ENCODE results near the gene NOL12.

GRCh38 chr22:37647928-37648327, 38.2 kb upstream of the NOL12 start:
- TF ChIP-seq CTCF (IDR thresholded peaks at IDR 0.05; ENCODE audit: low read length) = no peak
- TF ChIP-seq EZH2 (IDR thresholded peaks at IDR 0.05; ENCODE audit: borderline replicate concordance, low read length) = no peak
